HG02678 (cell line): ENCODE data around the gene OOSP3.
"Not testable (repeated sequence)": the region's sequence is repeated elsewhere in the genome, so short reads cannot be mapped to it uniquely, and the experiment has no call there.

Experiments used
- ATAC-seq: cut with Tn5 transposase; IDR thresholded peaks from one replicate; pipeline ENCODE4 v1.9.1; 2021; ENCODE audit warnings: mild to moderate bottlenecking, moderate library complexity; ENCODE audit not compliant: unreplicated experiment

OOSP3 gene

GRCh38 chr11:59878575-59878974 is at the start of gene OOSP3:
TSS of gene OOSP3 (plus strand) at chr11:59878782. CDS start at chr11:59878809, 27 bp downstream.
- ATAC-seq, result no peak

GRCh38 chr11:59829358-59829757 is 49.2 kb upstream of the OOSP3 start:
- no peak for ATAC-seq

GRCh38 chr11:59833602-59834001 is 45.0 kb upstream of the OOSP3 start:
- ATAC-seq, result no peak

GRCh38 chr11:59839615-59840014 is 39.0 kb upstream of the OOSP3 start:
- ATAC-seq, result no peak

- ATAC-seq, result no peak
These were observed 37.1 kb upstream of the OOSP3 start for GRCh38 chr11:59841514-59841913.

GRCh38 chr11:59842316-59842715 is 36.3 kb upstream of the OOSP3 start:
- ATAC-seq, result no peak

- no peak for ATAC-seq
These were observed 33.2 kb upstream of the OOSP3 start, which contains the start of gene CBLIF for GRCh38 chr11:59845399-59845798. TSS of gene CBLIF (minus strand) at chr11:59845499. CDS start at chr11:59845453, 46 bp downstream.

GRCh38 chr11:59846556-59846955 is 32.0 kb upstream of the OOSP3 start:
- ATAC-seq, result no peak

- no peak for ATAC-seq
These were observed 31.0 kb upstream of the OOSP3 start for GRCh38 chr11:59847626-59848025.

GRCh38 chr11:59848439-59848838 is 30.1 kb upstream of the OOSP3 start:
- not testable (repeated sequence) for ATAC-seq

GRCh38 chr11:59849129-59849528 is 29.5 kb upstream of the OOSP3 start:
- ATAC-seq, result no peak

GRCh38 chr11:59849551-59849950 is 29.0 kb upstream of the OOSP3 start:
- ATAC-seq, result not testable (repeated sequence)

- not testable (repeated sequence) for ATAC-seq
These were observed 27.2 kb upstream of the OOSP3 start for GRCh38 chr11:59851416-59851815.

GRCh38 chr11:59854871-59855270 is 23.7 kb upstream of the OOSP3 start:
- ATAC-seq, result no peak

- ATAC-seq, result no peak
These were observed 20.8 kb upstream of the OOSP3 start for GRCh38 chr11:59857439-59858434.

- no peak for ATAC-seq
These were observed 18.9 kb upstream of the OOSP3 start for GRCh38 chr11:59859673-59860072.

- ATAC-seq, result no peak
These were observed 16.3 kb upstream of the OOSP3 start for GRCh38 chr11:59862252-59862651.

- ATAC-seq, result no peak
These were observed 13.6 kb upstream of the OOSP3 start for GRCh38 chr11:59865031-59865430.

GRCh38 chr11:59866397-59866796 is 12.2 kb upstream of the OOSP3 start, which contains the start of gene TCN1:
TSS of gene TCN1 (minus strand) at chr11:59866487. CDS start at chr11:59866470, 17 bp downstream.
- ATAC-seq, result no peak

- no peak for ATAC-seq
These were observed 11.7 kb upstream of the OOSP3 start for GRCh38 chr11:59866836-59867235.

GRCh38 chr11:59867946-59868345 is 10.6 kb upstream of the OOSP3 start:
- no peak for ATAC-seq

GRCh38 chr11:59872076-59872475 is 6.5 kb upstream of the OOSP3 start:
- no peak for ATAC-seq
